BE2C (cell line): ENCODE results near the gene FAM3A.

Experiments used
- DNase-seq: peaks from one replicate; pipeline ENCODE4 v3.0.0-alpha.2; 2020
- H3K27me3 ChIP-seq: fragments of 250-450 bp; sonication (Bioruptor Pico); 2 replicates; pipeline ENCODE4 v1.5.1; 2020; ENCODE audit warnings: mild to moderate bottlenecking
- H3K36me3 ChIP-seq: fragments of 250-450 bp; sonication (Bioruptor Pico); 2 replicates; pipeline ENCODE4 v1.5.1; 2020; ENCODE audit warnings: mild to moderate bottlenecking
- H3K4me1 ChIP-seq: fragments of 250-450 bp; sonication (Bioruptor Pico); 2 replicates; pipeline ENCODE4 v1.5.1; 2020
- H3K4me3 ChIP-seq: 2 replicates; pipeline ENCODE4 v1.5.1; 2011; ENCODE audit warnings: low read depth, low read length
- H3K9me3 ChIP-seq: fragments of 250-450 bp; sonication (Bioruptor Pico); 2 replicates; pipeline ENCODE4 v1.5.1; 2020
- TF ChIP-seq, protein P1 (sequence below): IDR thresholded peaks from 2 replicates; pipeline ENCODE4 v1.5.1; 2012; ENCODE audit warnings: mild to moderate bottlenecking, low read depth, low read length

Gene FAM3A

GRCh38 chrX:154532690-154533089 is 16.7 kb upstream of the FAM3A start:
- H3K36me3 ChIP-seq, result peaks cover 29% of the 10 kb centered on the region
- H3K9me3 ChIP-seq, result no peaks in the 10 kb centered on the region
- H3K27me3 ChIP-seq, result no peaks in the 10 kb centered on the region
- TF ChIP-seq, protein P1, sequence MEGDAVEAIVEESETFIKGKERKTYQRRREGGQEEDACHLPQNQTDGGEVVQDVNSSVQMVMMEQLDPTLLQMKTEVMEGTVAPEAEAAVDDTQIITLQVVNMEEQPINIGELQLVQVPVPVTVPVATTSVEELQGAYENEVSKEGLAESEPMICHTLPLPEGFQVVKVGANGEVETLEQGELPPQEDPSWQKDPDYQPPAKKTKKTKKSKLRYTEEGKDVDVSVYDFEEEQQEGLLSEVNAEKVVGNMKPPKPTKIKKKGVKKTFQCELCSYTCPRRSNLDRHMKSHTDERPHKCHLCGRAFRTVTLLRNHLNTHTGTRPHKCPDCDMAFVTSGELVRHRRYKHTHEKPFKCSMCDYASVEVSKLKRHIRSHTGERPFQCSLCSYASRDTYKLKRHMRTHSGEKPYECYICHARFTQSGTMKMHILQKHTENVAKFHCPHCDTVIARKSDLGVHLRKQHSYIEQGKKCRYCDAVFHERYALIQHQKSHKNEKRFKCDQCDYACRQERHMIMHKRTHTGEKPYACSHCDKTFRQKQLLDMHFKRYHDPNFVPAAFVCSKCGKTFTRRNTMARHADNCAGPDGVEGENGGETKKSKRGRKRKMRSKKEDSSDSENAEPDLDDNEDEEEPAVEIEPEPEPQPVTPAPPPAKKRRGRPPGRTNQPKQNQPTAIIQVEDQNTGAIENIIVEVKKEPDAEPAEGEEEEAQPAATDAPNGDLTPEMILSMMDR, result no peak
- DNase-seq, result no peak
- H3K4me3 ChIP-seq, result no peak overlapping the region
- no peaks in the 10 kb centered on the region for H3K4me1 ChIP-seq

- H3K27me3 ChIP-seq, result no peaks in the 10 kb centered on the region
- peaks cover 29% of the 10 kb centered on the region for H3K36me3 ChIP-seq
- no peak for DNase-seq
- H3K4me3 ChIP-seq, result no peak overlapping the region
- H3K4me1 ChIP-seq, result no peaks in the 10 kb centered on the region; the same call in 1 of the 2 replicates
- TF ChIP-seq, protein P1, result no peak
- no peaks in the 10 kb centered on the region for H3K9me3 ChIP-seq
These were observed 15.6 kb upstream of the FAM3A start for GRCh38 chrX:154531626-154532025.

DNA sequence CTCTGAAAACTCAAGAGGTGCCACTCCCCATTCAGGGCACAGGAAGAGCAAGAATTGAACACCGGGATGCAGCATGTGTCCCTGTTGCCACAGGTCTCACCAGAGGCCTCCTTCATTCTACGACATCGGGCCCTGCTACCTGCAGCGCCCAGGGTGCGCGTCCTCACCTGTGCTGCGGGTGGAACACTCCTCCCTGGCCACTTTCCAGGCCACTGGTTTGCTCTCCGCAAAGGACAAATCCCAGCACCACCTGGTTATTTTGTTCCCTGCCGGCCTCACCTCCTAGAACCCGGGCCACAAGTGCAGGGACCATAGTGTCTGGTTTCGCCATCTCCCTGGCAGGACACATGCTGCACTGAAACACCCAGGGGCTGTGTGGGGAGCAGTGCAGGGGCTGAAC is 14.3 kb upstream of the FAM3A start:
- Histone ChIP-seq H3K27me3 (no peaks in the 10 kb centered on the region), H3K9me3 (no peaks in the 10 kb centered on the region), H3K4me1 (no peaks in the 10 kb centered on the region; the same call in 1 of the 2 replicates), H3K4me3 (no peak overlapping the region), H3K36me3 (peaks cover 29% of the 10 kb centered on the region)
- DNase-seq, result no peak
- TF ChIP-seq, protein P1, result no peak

DNA sequence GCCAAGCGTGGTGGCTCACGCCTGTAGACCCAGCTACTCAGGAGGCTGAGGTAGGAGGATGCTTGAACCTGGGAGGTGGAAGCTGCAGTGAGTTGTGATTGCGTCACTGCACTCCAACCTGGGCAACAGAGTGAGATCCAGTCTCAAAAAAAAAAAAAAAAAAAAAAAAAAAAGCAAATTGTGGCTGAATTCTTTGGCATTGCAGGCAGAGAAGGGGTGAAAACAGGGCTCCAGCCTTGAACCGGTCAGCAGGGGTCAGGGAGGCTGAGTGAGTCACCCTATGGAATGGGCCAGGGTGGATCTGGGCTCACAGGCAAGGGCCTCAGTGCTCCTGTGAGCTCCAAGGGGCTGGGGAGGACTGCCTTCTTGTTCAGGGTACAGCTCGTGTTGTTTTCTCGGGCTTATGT is 13.2 kb upstream of the FAM3A start:
- Histone ChIP-seq H3K4me3 (no peak overlapping the region), H3K9me3 (no peaks in the 10 kb centered on the region), H3K36me3 (peaks cover 20% of the 10 kb centered on the region), H3K4me1 (no peaks in the 10 kb centered on the region; the same call in 1 of the 2 replicates), H3K27me3 (no peaks in the 10 kb centered on the region)
- no peak for DNase-seq
- TF ChIP-seq, protein P1, result no peak

- Histone ChIP-seq H3K36me3 (no peaks in the 10 kb centered on the region), H3K27me3 (no peaks in the 10 kb centered on the region), H3K4me1 (no peaks in the 10 kb centered on the region; the same call in 1 of the 2 replicates), H3K4me3 (peak overlapping the region; percentile 41), H3K9me3 (no peaks in the 10 kb centered on the region)
- DNase-seq, result peak; percentile 77
- TF ChIP-seq, protein P1, result peak; percentile 63
These were observed 11.1 kb upstream of the FAM3A start for GRCh38 chrX:154526901-154527675.
